ENCODE results near the gene RAI1.

RAI1 gene

GRCh38 chr17:17836250-17836817, 155.1 kb downstream of the RAI1 start:
- H3K27ac Mint-ChIP-seq, result peak overlapping the region; percentile 76 to 96 (median 86)
- TF ChIP-seq CTCF (IDR thresholded peaks at IDR 0.05; ENCODE audit: unreplicated experiment in 3 of 3), result no peak
- no peaks in the 10 kb centered on the region for H3K9me3 Mint-ChIP-seq
- peaks cover 65% of the 10 kb centered on the region for H3K4me1 Mint-ChIP-seq
- H3K27me3 Mint-ChIP-seq (ENCODE audit: low read depth), result peaks cover 3% of the 10 kb centered on the region
- peak overlapping the region; percentile 86 to 93 (median 86) for H3K4me3 Mint-ChIP-seq
- no peaks in the 10 kb centered on the region for H3K36me3 Mint-ChIP-seq (ENCODE audit: low read depth)

GRCh38 chr17:17836818-17837379, 155.6 kb downstream of the RAI1 start, which contains the start of gene SREBF1:
TSS of gene SREBF1 (minus strand) at chr17:17836986. CDS start at chr17:17836817, 169 bp downstream.
- no peak for TF ChIP-seq CTCF (IDR thresholded peaks at IDR 0.05; ENCODE audit: unreplicated experiment in 3 of 3)
- no peaks in the 10 kb centered on the region for H3K9me3 Mint-ChIP-seq
- peaks cover 62% of the 10 kb centered on the region for H3K4me1 Mint-ChIP-seq
- H3K36me3 Mint-ChIP-seq (ENCODE audit: low read depth), result no peaks in the 10 kb centered on the region
- peaks cover 3% of the 10 kb centered on the region for H3K27me3 Mint-ChIP-seq (ENCODE audit: low read depth)
- peak within 1 kb of the TSS; percentile 86 to 98 (median 88) for H3K27ac Mint-ChIP-seq
- peak within 1 kb of the TSS; percentile 93 to 94 (median 93) for H3K4me3 Mint-ChIP-seq

- peaks cover 3% of the 10 kb centered on the region for H3K27me3 Mint-ChIP-seq (ENCODE audit: low read depth)
- peaks cover 58% of the 10 kb centered on the region for H3K4me1 Mint-ChIP-seq
- H3K9me3 Mint-ChIP-seq, result no peaks in the 10 kb centered on the region
- H3K36me3 Mint-ChIP-seq (ENCODE audit: low read depth), result no peaks in the 10 kb centered on the region
- H3K4me3 Mint-ChIP-seq, result peak overlapping the region; percentile 93 to 94 (median 93)
- no peak for TF ChIP-seq CTCF (IDR thresholded peaks at IDR 0.05; ENCODE audit: unreplicated experiment in 3 of 3)
- H3K27ac Mint-ChIP-seq, result peak overlapping the region; percentile 78 to 98 (median 88)
Measured at GRCh38 chr17:17837380-17837821, 156.1 kb downstream of the RAI1 start.

- Mint-ChIP-seq H3K9me3 (no peaks in the 10 kb centered on the region), H3K4me3 (peak overlapping the region; percentile 93 to 94 (median 93)), H3K27me3 (ENCODE audit: low read depth) (peaks cover 3% of the 10 kb centered on the region), H3K27ac (peak overlapping the region; percentile 78 to 98 (median 88)), H3K36me3 (ENCODE audit: low read depth) (no peaks in the 10 kb centered on the region), H3K4me1 (peaks cover 57% of the 10 kb centered on the region)
- no peak for TF ChIP-seq CTCF (IDR thresholded peaks at IDR 0.05; ENCODE audit: unreplicated experiment in 3 of 3)
Measured at GRCh38 chr17:17837966-17838962, 157.0 kb downstream of the RAI1 start.

GRCh38 chr17:17839791-17840707, 158.8 kb downstream of the RAI1 start:
- peaks cover 41% of the 10 kb centered on the region for H3K4me1 Mint-ChIP-seq
- no peaks in the 10 kb centered on the region for H3K9me3 Mint-ChIP-seq
- peak overlapping the region; percentile 85 to 98 (median 95) for H3K27ac Mint-ChIP-seq
- no peak for TF ChIP-seq CTCF (IDR thresholded peaks at IDR 0.05; ENCODE audit: unreplicated experiment in 3 of 3)
- H3K27me3 Mint-ChIP-seq (ENCODE audit: low read depth), result peaks cover under 1% of the 10 kb centered on the region
- no peaks in the 10 kb centered on the region for H3K36me3 Mint-ChIP-seq (ENCODE audit: low read depth)
- H3K4me3 Mint-ChIP-seq, result peak overlapping the region; percentile 93 to 94 (median 93)

All from nephron (organoid).